Activated CD4-positive, alpha-beta T cell treated with anti-CD3 and anti-CD28 coated beads, Interleukin-2, amount 50 U/mL, for 1 hour (primary cell): ENCODE data around the gene MEGF8.

ENCODE experiments used
- DNase-seq: peaks from one replicate; pipeline ENCODE4 v3.0.0-alpha.2; 2020

The MEGF8 gene

GRCh38 chr19:42422092-42422900 is 96.9 kb downstream of the MEGF8 start:
- no peak for DNase-seq

GRCh38 chr19:42422901-42423461 is 97.5 kb downstream of the MEGF8 start:
- DNase-seq: peak; percentile 47

GRCh38 chr19:42423462-42424344 is 98.3 kb downstream of the MEGF8 start:
- peak; percentile 92 for DNase-seq

GRCh38 chr19:42424345-42424707 is 98.9 kb downstream of the MEGF8 start:
- no peak for DNase-seq

- DNase-seq: no peak
These were observed 99.3 kb downstream of the MEGF8 start for GRCh38 chr19:42424712-42425131.

DNA sequence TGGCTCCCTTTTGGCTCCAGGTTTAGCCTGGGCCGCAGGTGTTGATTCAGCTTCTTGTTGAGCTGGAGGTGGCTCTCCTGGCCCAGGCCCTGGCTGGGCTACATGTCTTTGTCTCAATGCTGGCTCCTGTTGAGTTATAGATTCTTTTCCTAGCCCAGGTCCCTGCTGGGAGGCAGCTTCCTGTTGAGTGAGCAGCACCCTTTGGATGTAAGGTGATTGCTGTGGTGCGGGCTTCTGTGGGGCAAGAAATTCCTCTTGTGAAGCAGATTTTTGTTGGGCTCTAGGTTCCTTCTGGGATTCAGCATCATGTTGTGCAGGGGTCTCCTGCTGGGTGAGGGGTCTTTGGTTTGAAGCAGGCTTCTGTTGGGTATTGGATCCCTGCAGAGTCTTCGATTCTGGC is 101.2 kb downstream of the MEGF8 start:
- no peak for DNase-seq

- DNase-seq: no peak
These were observed 101.9 kb downstream of the MEGF8 start, which contains the start of gene LIPE for GRCh38 chr19:42427313-42427712. Gene LIPE, minus strand, starts transcription at chr19:42427388. Its CDS starts 239 bp downstream, at chr19:42427149.
